PC-9 (cell line): ENCODE measurements around the gene DPPA3. TPM values are rescaled to one million over a fixed set of nuclear protein-coding genes. Genes with fewer than 3 reads are reported as not detected.

Experiments used
- BruUV-seq: library from RNA; stranded (reverse); fragments of 400-500 nt; replicated peaks from 2 replicates; lab custom pipeline; 2021; lab: Mats Ljungman, UMichigan
- CTCF ChIA-PET: fragments of 300-600 bp; sonication (Branson Sonifier 250); formaldehyde crosslinking; loops from one replicate; lab custom pipeline; 2022; ENCODE audit warnings: antibody characterized with exemption; lab: Charles Lee
- POLR2A ChIA-PET: fragments of 300-600 bp; sonication (Branson Sonifier 250); formaldehyde crosslinking; loops from one replicate; lab custom pipeline; 2022; ENCODE audit warnings: antibody characterized with exemption; ENCODE audit not compliant: unreplicated experiment; lab: Charles Lee
- DNase-seq, 2 experiments: peaks; one replicate each; pipeline versions ENCODE4 v3.0.0 to v3.0.0-alpha.2; 2015 to 2022; ENCODE audit warnings: mixed read lengths in 1 of 2
- H2AFZ ChIP-seq: fragments of 200-600 bp; sonication (generic); 2 replicates; pipeline ENCODE4 v1.8.1; 2017; ENCODE audit warnings: antibody characterized with exemption
- H3F3A ChIP-seq: fragments of 200-600 bp; sonication (generic); 2 replicates; pipeline ENCODE4 v1.8.1; 2017; ENCODE audit warnings: antibody characterized with exemption, mild to moderate bottlenecking, low read depth; ENCODE audit not compliant: insufficient read depth
- H3K27ac ChIP-seq: fragments of 200-600 bp; sonication (generic); 2 replicates; pipeline ENCODE4 v1.6.1; 2016; ENCODE audit warnings: mixed run types
- H3K27me3 ChIP-seq: fragments of 200-600 bp; sonication (generic); 2 replicates; pipeline ENCODE4 v1.6.1; 2016; ENCODE audit warnings: low read depth, mixed run types; ENCODE audit not compliant: insufficient read depth
- H3K36me3 ChIP-seq: fragments of 200-600 bp; sonication (generic); 2 replicates; pipeline ENCODE4 v1.6.1; 2016; ENCODE audit warnings: low read depth, mixed run types
- H3K4me1 ChIP-seq: fragments of 200-600 bp; sonication (generic); replicated peaks from 2 replicates; pipeline ENCODE4 v1.6.1; 2016; ENCODE audit warnings: mixed run types; ENCODE audit not compliant: insufficient read depth
- H3K4me2 ChIP-seq: fragments of 200-600 bp; sonication (generic); 2 replicates; pipeline ENCODE4 v1.6.1; 2017; ENCODE audit warnings: mixed run types
- H3K4me3 ChIP-seq: fragments of 200-600 bp; sonication (generic); 2 replicates; pipeline ENCODE4 v1.6.1; 2016; ENCODE audit warnings: mixed run types
- H3K79me2 ChIP-seq: fragments of 200-600 bp; sonication (generic); 2 replicates; pipeline ENCODE4 v1.6.1; 2017; ENCODE audit warnings: low read depth, mixed run types
- H3K9me2 ChIP-seq: fragments of 200-600 bp; sonication (generic); 2 replicates; pipeline ENCODE4 v1.8.1; 2017; ENCODE audit warnings: mild to moderate bottlenecking; ENCODE audit not compliant: insufficient read depth
- H3K9me3 ChIP-seq: fragments of 200-600 bp; sonication (generic); 2 replicates; pipeline ENCODE4 v1.8.1; 2016; ENCODE audit warnings: low read depth; ENCODE audit not compliant: insufficient read depth
- H4K20me1 ChIP-seq: fragments of 200-600 bp; sonication (generic); 2 replicates; pipeline ENCODE4 v1.8.1; 2017; ENCODE audit not compliant: insufficient read depth
- CTCF ChIP-seq: fragments of 200-600 bp; sonication (generic); conservative IDR thresholded peaks from 2 replicates; pipeline ENCODE4 v1.6.1; 2017; ENCODE audit warnings: mixed run types, antibody characterized with exemption, mild to moderate bottlenecking, moderate library complexity
- EZH2 ChIP-seq: fragments of 200-600 bp; sonication (generic); IDR thresholded peaks from 2 replicates; pipeline ENCODE4 v1.8.0; 2017; ENCODE audit warnings: antibody characterized with exemption, low read depth
- intact Hi-C: fragments of 100-400 bp; cut with micrococcal nuclease; formaldehyde crosslinking; loops from one replicate; pipeline ENCODE4 v1.10.0; 2022; ENCODE audit not compliant: unreplicated experiment
- total RNA-seq: library from RNA; stranded (reverse); gene quantifications from 2 replicates; pipeline ENCODE4 v1.2.3, GENCODE V29; 2021

DPPA3 gene
- total RNA-seq, 1 experiment from 2014 or later = not detected

- intact Hi-C loops = no loop called here
- no peak for DNase-seq
- TF ChIP-seq EZH2 (no peak), CTCF (no peak)
- Histone ChIP-seq H3K9me3 (no peaks in the 10 kb centered on the region), H3K4me3 (no peak overlapping the region), H3F3A (no peaks in the 10 kb centered on the region), H3K79me2 (no peaks in the 10 kb centered on the region), H3K36me3 (no peaks in the 10 kb centered on the region), H3K27me3 (no peaks in the 10 kb centered on the region), H3K9me2 (no peaks in the 10 kb centered on the region), H2AFZ (no peak overlapping the region), H3K27ac (no peak overlapping the region), H4K20me1 (no peaks in the 10 kb centered on the region), H3K4me2 (no peak overlapping the region), H3K4me1 (no peaks in the 10 kb centered on the region)
- ChIA-PET POLR2A (no interaction called here), CTCF (interaction anchor here (0.6 kb wide), 1 partner anchor 9 kb away, joined by 4 read pairs; no protein-coding TSS in a partner anchor)
- BruUV-seq = no TSS peak
These were observed 1.1 kb upstream of the DPPA3 start for GRCh38 chr12:7709969-7710675.

- Histone ChIP-seq H3K4me2 (no peak overlapping the region), H3K9me2 (no peaks in the 10 kb centered on the region), H3K4me3 (no peak overlapping the region), H3K27me3 (no peaks in the 10 kb centered on the region), H3K27ac (no peak overlapping the region), H3K9me3 (no peaks in the 10 kb centered on the region), H3K79me2 (no peaks in the 10 kb centered on the region), H3F3A (no peaks in the 10 kb centered on the region), H4K20me1 (no peaks in the 10 kb centered on the region), H3K4me1 (no peaks in the 10 kb centered on the region), H2AFZ (no peak overlapping the region), H3K36me3 (no peaks in the 10 kb centered on the region)
- no TSS peak for BruUV-seq
- intact Hi-C loops = no loop called here
- POLR2A ChIA-PET = interaction anchor here (0.6 kb wide), 1 partner anchor 12 kb away, joined by 3 read pairs; no protein-coding TSS in a partner anchor
- CTCF ChIA-PET = no interaction called here
- TF ChIP-seq CTCF (no peak), EZH2 (no peak)
- DNase-seq = no peak
These were observed 1.7 kb downstream of the DPPA3 start for GRCh38 chr12:7712841-7713442.

- Histone ChIP-seq H3K4me1 (no peaks in the 10 kb centered on the region), H3K79me2 (no peaks in the 10 kb centered on the region), H3K4me3 (no peak overlapping the region), H2AFZ (no peak overlapping the region), H4K20me1 (no peaks in the 10 kb centered on the region), H3K9me3 (no peaks in the 10 kb centered on the region), H3F3A (no peaks in the 10 kb centered on the region), H3K27me3 (no peaks in the 10 kb centered on the region), H3K36me3 (no peaks in the 10 kb centered on the region), H3K9me2 (no peaks in the 10 kb centered on the region), H3K4me2 (no peak overlapping the region), H3K27ac (no peak overlapping the region)
- BruUV-seq = no TSS peak
- ChIA-PET CTCF (interaction anchor here (0.7 kb wide), 1 partner anchor 189 kb away, joined by 5 read pairs; no protein-coding TSS in a partner anchor), POLR2A (interaction anchor here (0.6 kb wide), 1 partner anchor 210 kb away, joined by 6 read pairs; no protein-coding TSS in a partner anchor)
- DNase-seq = peak; percentile 2 to 52
- intact Hi-C loops = no loop called here
- TF ChIP-seq CTCF (no peak; the same call in 1 of the 2 replicates), EZH2 (no peak)
These were observed 5.1 kb downstream of the DPPA3 start for GRCh38 chr12:7716381-7716780.
